Adrenal gland (tissue), 5 donors: Measurements from ENCODE around the gene KRTAP12-4.

Experiments
- POLR2A ChIP-seq, 2 donors: fragments of 450-650 bp; IDR thresholded peaks; one replicate each; pipeline ENCODE4 v1.6.1; 2017; ENCODE audit warnings: antibody characterized with exemption in 2 of 2, mild to moderate bottlenecking in 2 of 2, moderate library complexity in 1 of 2
- TF ChIP-seq, protein P1 (sequence below), 6 experiments: fragments of 450-650 bp in 4 of 6; fragments of 200-600 bp in 2 of 6; sonication (generic) in 1 of 6; IDR thresholded peaks; 1 replicate in 5 of 6; 2 replicates in 1 of 6; pipeline versions ENCODE4 v1.5.1 to v1.8.0; 2016 to 2021; ENCODE audit warnings: antibody characterized with exemption in 6 of 6, mild to moderate bottlenecking in 2 of 6, moderate library complexity in 1 of 6
- donor health status: DM: no; HTN: no; CAD: no.

DNA sequence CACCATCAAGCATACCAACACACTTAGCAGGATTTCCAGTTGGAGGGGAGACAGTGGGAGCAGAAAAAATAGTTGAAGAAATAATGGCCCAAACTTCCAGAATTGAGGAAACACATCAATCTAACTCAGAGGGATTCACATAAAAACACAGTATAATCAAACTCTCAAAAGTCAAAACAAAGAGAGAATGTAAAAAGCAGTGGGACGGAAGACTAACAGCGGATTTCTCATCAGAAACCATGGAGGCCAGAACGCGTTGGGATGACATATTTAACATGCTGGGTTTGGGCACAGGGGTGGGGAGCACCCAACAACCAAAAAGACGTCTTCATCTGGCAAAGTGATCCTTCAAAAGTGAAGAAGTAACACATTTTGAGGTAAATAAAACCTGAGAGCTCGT lies 34.6 kb downstream of the KRTAP12-4 start:
- TF ChIP-seq, protein P1, sequence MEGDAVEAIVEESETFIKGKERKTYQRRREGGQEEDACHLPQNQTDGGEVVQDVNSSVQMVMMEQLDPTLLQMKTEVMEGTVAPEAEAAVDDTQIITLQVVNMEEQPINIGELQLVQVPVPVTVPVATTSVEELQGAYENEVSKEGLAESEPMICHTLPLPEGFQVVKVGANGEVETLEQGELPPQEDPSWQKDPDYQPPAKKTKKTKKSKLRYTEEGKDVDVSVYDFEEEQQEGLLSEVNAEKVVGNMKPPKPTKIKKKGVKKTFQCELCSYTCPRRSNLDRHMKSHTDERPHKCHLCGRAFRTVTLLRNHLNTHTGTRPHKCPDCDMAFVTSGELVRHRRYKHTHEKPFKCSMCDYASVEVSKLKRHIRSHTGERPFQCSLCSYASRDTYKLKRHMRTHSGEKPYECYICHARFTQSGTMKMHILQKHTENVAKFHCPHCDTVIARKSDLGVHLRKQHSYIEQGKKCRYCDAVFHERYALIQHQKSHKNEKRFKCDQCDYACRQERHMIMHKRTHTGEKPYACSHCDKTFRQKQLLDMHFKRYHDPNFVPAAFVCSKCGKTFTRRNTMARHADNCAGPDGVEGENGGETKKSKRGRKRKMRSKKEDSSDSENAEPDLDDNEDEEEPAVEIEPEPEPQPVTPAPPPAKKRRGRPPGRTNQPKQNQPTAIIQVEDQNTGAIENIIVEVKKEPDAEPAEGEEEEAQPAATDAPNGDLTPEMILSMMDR (IDR thresholded peaks at IDR 0.05), result no peak
- TF ChIP-seq POLR2A (IDR thresholded peaks at IDR 0.05), result no peak
